NCI-H226 (cell line): Measurements from ENCODE around the gene KRTAP9-9.
"Not testable (repeated sequence)": the region's sequence is repeated elsewhere in the genome, so short reads cannot be mapped to it uniquely, and the experiment has no call there.

Experiments used
- DNase-seq: peaks from one replicate; pipeline ENCODE4 v3.0.0-alpha.2; 2015

Gene KRTAP9-9

DNA sequence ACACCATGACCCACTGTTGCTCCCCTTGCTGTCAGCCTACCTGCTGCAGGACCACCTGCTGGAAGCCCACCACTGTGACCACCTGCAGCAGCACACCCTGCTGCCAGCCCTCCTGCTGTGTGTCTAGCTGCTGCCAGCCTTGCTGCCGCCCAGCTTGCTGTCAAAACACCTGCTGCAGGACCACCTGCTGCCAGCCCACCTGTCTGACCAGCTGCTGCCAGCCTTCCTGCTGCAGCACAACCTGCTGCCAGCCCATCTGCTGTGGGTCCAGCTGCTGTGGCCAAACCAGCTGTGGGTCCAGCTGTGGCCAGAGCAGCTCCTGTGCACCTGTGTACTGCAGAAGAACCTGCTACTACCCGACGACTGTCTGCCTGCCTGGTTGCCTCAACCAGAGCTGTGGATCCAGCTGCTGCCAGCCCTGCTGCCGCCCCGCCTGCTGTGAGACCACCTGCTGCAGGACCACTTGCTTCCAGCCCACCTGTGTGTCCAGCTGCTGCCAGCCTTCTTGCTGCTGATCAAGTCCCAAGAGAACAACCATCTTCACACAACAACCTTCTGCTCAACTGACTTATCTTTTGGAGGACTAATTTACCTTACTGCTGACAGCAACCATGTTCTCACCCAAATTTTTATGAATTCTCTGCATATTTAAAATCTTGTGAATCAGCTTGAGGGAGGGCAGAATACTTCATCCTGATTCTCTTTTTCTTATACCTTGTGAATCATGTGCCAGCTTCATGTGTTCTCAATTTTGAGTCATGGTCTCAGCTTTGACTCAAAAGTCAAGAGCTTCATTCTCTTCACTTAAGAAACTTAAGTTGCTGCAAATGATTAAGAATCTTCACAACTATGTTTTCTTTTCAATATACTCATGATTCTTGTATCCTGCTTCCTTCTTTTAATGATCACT, at the start of gene KRTAP9-9:
Gene KRTAP9-9, plus strand, starts transcription at position 4 of the 910 bp plus-strand sequence.
- DNase-seq: not testable (repeated sequence)

DNA sequence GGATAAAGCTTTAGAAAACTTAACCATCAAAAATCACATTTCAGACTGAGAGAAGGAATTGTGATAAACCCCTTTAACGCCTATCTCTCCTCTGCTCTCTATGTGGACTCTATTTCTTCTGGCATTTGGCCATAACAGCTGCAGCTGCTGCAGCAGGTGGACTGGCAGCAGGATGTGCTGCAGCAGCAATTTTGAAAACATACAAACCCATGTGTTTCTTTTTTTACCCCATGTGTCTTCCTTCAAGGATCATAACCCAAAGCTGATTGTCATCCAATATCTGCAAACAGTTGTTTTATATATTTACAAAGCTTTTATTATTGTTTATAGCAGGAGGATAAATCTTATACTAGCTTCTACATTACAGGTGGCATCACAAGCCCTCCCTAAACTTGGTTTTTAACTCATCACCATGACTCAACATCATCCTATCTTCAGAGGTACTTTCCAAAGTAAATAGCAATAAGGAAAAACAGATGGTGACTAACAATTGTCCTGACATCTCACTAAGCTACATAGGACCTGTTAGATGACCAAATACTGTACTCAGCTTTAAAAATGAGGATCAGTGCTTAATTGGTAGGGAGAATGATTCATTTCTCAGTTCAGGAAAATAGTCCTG, 43.2 kb upstream of the KRTAP9-9 start:
- no peak for DNase-seq

DNA sequence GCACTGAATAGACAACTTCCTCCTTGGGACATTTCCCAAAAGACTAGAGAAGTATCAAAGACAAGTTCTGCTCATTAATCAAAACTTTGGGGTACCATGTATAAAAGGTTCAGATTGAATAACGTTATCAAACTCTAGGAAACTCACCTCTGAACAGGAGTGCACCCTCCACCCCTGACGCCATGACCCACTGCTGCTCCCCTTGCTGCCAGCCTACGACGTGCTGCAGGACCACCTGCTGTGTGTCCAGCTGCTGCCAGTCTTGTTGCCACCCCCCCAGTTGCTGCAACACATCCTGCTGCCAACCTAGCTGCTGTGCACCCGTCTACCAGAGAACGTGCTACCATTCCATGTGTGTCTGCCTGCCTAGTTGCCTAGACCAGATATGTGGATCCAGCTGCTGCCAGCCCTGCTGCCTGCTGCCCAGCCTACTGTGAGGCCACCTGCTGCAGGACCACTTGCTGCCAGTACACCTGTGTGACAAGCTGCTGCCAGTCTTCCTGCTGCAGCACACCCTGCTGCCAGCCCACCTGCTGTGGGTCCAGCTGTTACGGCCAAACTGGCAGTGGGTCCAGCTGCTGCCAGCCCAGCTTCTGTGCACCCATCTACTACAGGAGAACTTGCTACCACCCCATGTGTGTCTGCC, 42.5 kb upstream of the KRTAP9-9 start:
- no peak for DNase-seq

DNA sequence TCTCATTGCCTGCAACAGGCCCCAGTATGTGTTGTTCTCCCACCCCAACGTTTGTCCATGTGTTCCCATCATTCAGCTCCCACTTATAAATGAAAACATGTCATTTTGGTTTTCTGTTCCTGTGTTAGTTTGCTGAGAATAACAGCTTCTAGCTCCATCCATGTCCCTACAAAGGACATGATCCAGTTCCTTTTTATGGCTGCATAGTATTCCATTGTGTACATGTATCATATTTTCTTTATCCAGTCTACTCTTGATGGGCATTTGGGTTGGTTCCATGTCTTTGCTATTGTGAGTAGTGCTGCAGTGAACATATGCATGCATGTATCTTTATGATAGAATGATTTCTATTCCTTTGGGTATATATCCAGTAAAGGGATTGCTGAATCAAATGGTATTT, 39.5 kb upstream of the KRTAP9-9 start:
- DNase-seq: no peak

DNA sequence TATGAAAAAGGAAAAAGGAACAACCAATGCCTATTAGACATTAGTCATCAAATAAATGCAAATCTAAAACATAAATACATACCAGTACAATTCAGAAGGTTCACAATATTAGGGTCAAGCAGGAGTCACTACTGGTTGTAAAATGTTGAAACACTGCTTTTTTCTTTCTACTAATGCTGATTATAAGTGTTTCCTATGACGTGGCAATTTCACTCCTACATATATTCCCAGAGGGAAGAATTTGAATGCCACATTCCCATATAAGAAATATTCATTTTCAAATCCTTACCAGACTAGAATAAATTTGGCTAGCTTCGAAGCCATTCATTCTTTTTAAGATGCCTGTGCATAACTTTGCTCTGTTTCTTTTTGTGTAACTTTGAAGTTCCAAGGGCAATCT, 31.4 kb upstream of the KRTAP9-9 start:
- peak; percentile 52 for DNase-seq

DNA sequence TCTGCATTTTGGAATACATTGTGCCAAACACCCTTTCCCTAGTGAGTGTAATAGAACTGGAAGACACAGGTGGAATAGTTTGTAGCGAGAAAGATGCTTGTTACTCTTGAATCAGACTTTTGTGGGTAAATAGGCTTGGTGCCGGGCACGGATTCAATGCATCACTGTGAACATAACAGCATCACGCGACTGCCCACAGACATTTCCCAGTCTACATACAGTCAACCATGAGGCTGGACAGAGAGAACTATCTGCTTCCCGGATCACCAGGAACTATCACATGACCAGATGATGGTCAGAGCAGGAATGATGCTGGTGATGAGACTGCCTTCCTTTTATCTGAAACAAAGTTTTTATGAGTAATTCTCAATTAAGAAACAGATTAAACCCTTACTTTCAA, 29.1 kb upstream of the KRTAP9-9 start:
- no peak for DNase-seq

DNA sequence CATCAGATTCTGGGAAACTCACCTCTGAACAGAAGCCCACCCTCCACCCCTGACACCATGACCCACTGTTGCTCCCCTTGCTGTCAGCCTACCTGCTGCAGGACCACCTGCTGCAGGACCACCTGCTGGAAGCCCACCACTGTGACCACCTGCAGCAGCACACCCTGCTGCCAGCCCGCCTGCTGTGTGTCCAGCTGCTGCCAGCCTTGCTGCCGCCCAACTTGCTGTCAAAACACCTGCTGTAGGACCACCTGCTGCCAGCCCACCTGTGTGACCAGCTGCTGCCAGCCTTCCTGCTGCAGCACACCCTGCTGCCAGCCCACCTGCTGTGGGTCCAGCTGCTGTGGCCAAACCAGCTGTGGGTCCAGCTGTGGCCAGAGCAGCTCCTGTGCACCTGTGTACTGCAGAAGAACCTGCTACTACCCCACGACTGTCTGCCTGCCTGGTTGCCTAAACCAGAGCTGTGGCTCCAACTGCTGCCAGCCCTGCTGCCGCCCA, 28.5 kb upstream of the KRTAP9-9 start, which contains the start of gene KRTAP9-2:
Gene KRTAP9-2, plus strand, starts transcription at position 51 of the 498 bp plus-strand sequence. Its CDS starts 7 bp downstream, at position 58.
- not testable (repeated sequence) for DNase-seq

DNA sequence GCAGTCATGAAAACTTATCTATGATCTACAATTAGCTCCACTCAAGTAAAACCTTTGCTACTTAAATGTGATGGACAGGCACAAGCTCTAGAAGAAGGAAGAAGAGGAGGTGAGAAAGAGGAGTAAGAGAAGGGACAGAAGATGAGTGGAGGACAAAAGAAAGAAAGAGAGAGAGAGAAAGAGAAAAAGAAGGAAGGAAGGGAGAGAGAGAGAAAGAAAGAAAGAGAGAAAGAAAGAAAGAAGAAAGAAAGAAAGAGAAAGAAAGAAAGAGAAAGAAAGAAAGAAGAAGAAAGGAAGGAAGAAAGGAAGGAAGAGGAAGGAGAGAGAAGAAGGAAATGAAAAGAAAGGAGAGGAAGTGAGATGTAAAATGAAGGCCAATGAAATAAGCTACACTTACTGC, 25.1 kb upstream of the KRTAP9-9 start:
- DNase-seq: no peak

DNA sequence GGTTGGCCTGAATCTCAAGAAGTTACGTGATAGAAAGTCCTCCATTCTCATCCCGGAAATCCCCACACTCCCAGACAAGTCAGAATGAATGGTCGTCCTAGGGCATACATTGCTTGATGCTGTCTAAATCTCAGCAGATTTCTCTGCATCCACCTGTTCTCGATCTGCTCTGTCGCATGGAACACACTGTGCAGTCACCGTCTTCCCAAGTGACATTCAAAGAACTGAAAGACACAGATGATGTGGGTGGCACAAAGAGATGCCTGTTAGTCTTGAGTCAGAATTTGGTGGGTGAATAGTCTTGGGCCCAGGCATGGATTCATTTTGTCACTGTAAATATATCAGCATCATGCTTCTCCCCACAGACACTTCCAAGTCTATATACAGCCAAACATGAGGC, 23.5 kb upstream of the KRTAP9-9 start:
- DNase-seq: no peak

DNA sequence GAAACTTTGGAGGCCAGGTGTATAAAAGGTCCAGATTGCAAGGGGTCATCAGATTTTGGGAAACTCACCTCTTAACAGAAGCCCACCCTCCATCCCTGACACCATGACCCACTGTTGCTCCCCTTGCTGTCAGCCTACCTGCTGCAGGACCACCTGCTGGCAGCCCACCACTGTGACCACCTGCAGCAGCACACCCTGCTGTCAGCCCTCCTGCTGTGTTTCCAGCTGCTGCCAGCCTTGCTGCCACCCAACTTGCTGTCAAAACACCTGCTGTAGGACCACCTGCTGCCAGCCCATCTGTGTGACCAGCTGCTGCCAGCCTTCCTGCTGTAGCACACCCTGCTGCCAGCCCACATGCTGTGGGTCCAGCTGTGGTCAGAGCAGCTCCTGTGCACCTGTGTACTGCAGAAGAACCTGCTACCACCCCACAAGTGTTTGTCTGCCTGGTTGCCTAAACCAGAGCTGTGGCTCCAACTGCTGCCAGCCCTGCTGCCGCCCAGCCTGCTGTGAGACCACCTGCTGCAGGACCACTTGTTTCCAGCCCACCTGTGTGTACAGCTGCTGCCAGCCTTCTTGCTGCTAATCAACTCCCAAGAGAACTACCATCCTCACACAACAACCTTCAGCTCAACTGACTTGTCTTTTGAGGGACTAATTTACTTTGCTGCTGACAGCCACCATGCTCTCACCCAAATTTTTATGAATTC, 22.6 kb upstream of the KRTAP9-9 start, which contains the start of gene KRTAP9-3:
Gene KRTAP9-3, plus strand, starts transcription at position 51 of the 707 bp plus-strand sequence. Its CDS starts 53 bp downstream, at position 104.
- not testable (repeated sequence) for DNase-seq

DNA sequence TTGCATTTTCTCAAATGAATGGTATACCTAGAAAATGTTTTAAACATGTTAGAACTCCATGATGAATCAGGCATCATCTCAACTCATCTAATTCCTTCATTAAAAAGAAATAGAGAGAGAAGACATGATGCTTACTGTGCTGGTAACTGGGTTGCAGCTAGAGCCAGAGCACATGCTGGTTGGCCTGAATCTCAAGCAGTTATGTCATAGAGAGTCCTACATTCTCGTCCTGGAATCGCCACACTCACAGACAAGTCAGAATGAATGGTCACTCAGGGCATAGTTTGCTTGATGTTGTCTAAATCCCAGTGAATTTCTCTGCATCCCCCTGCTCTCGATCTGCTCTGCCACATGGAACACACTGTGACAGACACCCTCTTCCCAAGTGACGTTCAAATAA, 18.1 kb upstream of the KRTAP9-9 start:
- DNase-seq: not testable (repeated sequence)

DNA sequence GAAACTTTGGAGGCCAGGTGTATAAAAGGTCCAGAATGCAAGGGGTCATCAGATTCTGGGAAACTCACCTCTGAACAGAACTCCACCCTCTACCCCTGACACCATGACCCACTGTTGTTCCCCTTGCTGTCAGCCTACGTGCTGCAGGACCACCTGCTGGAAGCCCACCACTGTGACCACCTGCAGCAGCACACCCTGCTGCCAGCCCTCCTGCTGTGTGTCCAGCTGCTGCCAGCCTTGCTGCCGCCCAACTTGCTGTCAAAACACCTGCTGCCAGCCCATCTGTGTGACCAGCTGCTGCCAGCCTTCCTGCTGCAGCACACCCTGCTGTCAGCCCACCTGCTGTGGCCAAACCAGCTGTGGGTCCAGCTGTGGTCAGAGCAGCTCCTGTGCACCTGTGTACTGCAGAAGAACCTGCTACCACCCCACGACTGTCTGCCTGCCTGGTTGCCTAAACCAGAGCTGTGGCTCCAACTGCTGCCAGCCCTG, 17.2 kb upstream of the KRTAP9-9 start, which contains the start of gene KRTAP9-8:
Gene KRTAP9-8, plus strand, starts transcription at position 51 of the 489 bp plus-strand sequence. Its CDS starts 53 bp downstream, at position 104.
- DNase-seq: not testable (repeated sequence)

DNA sequence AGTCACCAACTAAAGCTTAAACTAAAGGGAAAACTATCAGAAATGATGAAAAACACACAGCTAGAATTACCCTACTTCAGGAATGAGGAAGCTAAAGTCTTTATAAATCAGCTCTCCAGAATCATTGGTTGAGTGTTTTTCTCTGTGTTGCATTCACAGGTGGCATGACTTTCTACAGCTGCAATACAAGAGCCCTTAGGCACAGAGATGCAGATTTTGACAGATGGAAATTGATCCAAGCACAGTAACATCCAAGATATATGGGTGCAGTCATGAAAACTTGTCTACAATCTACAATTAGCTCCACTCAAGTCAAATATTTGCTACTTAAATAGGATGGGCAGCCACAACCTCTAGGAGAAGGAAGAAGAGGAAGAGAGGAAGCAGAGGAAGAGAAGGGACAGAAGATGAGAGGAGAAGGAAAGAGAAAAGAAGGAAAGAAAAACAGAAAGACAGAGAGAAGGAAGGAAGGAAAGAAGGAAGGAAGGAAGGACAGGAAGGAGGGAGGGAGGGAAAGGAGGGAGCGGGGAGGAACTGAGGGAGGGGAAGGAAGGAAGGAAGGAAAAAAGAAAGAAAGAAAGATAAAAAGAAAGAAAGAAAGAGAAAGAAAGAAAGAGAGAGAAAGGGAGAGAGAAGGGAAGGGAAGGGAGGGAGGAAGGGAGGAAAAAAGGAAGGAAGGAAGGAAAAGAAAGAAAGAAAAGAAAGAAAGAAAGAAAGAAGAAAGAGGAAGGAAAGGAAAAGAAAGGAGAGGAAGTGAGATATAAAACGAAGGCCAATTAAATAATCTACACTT, 8.0 kb upstream of the KRTAP9-9 start:
- DNase-seq: not testable (repeated sequence)

DNA sequence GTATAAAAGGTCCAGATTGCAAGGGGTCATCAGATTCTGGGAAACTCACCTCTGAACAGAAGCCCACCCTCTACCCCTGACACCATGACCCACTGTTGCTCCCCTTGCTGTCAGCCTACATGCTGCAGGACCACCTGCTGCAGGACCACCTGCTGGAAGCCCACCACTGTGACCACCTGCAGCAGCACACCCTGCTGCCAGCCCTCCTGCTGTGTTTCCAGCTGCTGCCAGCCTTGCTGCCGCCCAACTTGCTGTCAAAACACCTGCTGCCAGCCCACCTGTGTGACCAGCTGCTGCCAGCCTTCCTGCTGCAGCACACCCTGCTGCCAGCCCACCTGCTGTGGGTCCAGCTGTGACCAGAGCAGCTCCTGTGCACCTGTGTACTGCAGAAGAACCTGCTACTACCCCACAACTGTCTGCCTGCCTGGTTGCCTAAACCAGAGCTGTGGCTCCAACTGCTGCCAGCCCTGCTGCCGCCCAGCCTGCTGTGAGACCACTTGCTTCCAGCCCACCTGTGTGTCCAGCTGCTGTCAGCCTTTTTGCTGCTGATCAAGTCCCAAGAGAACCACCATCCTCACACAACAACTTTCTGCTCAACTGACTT, 5.4 kb upstream of the KRTAP9-9 start, which contains the start of gene KRTAP9-4:
Gene KRTAP9-4, plus strand, starts transcription at position 51 of the 604 bp plus-strand sequence. Its CDS starts 34 bp downstream, at position 85.
- not testable (repeated sequence) for DNase-seq

DNA sequence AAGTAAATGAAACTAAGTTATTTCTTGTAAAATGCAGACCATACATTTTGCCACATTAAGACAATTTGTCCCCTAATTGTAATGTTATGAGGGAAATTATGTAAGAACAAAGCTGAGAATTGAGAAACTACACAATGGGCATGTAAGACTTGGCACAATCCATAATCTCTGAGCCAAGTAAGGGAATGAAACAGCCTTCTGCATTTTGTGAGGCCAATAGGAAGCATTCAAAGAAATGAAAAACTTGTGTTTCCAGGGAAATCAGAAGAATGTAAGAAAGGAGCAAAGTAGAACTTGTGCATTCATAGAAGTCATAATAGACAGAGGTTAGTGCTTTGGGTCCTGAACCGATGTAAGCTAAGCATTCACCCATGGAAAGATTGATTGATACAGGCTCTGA, 3.9 kb upstream of the KRTAP9-9 start:
- DNase-seq: no peak

DNA sequence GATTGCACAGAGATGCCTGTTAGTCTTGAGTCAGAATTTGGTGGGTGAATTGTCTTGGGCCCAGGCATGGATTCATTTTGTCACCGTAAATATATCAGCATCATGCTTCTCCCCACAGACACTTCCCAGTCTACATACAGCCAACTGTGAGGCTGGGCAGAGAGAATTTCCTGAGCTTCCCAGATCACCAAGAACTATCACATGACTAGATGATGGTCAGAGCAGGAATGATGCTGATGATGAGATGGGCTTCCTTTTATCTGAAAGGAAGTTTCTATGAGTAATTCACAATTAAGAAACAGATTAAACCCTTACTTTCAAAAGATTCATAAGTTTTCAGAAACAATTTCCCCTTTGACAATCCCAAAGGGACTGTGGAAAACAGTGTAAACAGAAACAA, 323 bp upstream of the KRTAP9-9 start:
- DNase-seq: no peak

DNA sequence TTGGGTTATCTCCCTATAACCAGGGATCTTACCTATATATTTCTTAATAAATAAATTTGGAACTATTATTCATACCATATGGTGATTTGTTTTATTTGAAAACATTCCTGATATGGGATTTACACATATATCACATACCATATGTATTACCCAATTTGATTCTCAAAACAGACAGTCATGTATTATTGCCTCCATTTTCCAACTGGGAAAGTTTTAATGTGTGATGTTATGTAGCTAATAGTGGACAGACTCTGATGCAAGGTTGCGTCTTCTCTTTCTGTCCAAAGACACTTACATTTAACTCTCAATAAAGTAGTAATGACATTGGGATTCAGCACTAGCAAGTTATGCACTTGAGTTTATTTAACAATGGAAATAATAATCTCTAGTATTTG, 1.1 kb downstream of the KRTAP9-9 start:
- no peak for DNase-seq

DNA sequence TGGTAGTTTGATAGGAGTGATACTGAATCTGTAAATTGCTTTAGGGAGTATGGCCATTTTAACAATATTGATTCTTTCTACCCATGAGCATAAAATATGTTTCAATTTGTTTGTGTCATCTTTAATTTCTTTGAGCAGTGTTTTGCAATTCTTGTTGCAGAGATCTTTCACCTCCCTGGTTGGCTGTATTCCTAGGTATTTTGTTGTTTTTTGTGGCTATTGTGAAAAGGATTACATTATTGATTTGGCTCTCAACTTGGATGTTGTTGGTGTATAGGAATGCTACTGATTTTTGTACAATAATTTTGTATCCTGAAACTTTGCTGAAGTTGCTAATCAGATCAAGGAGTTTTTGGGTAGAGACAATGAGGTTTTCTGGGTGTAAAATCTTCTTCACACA, 3.2 kb downstream of the KRTAP9-9 start:
- DNase-seq: no peak

DNA sequence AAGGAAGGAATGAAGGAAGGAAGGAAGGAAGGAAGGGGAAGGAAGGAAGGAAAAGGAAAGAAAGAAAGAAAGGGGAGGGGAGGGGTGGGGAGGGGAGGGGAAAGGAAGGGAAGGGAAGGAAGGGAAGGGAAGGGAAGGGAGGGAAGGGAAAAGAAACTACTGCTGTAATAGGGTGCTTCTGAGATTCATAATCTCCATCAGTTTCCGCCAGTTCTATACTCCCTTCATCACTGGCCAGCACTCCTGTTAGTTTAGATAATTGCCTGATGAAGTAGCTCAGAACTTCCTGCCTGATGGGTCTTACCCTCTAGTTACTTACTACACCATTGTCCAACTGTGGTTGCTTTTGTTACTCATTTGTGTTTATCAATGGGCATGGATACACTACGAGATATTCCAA, 8.0 kb downstream of the KRTAP9-9 start:
- no peak for DNase-seq

DNA sequence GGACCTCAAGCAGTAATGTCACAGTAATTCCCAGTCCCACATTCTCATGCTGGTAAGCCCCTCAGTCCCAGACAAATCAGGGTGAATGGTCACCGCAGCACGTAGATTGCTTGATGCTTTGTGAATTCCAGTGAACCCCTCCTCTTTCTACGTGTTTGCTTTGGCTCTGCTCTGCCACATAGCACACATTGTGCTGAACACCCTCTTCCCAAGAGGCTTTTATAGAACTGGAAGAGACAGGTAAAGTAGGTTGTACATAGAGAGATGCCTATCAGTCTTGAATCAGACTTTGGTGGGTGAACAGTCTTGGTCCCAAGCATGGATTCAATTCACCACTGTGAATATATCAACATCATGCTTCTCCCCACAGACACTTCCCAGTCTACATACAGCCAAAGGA, 9.4 kb downstream of the KRTAP9-9 start:
- DNase-seq: no peak

DNA sequence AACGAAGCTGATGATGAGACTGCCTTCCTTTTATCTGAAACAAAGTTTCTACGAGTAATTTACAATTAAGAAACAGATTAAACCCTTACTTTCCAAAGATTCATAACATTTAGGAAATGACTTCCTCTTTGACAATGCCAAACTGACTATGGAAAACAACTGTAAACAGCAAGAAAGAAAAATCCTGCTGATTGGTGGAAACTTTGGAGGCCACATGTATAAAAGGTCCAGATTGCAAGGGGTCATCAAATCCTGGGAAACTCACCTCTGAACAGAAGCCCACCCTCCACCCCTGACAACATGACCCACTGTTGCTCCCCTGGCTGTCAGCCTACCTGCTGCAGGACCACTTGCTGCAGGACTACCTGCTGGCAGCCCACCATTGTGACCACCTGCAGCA, 9.9 kb downstream of the KRTAP9-9 start, which contains the start of gene KRTAP9-6:
Gene KRTAP9-6, plus strand, starts transcription at position 301 of the 400 bp plus-strand sequence. Its CDS starts 0 bp downstream, at position 301.
- DNase-seq: no peak
